NCI-H187 treated with DMSO at 0.1 percent for 48 hours (cell line): ENCODE measurements around the gene NMNAT2.
A peak's percentile ranks its signal among the peaks of the same experiment; 100 is the strongest.
"Not testable (repeated sequence)": the region's sequence is repeated elsewhere in the genome, so short reads cannot be mapped to it uniquely, and the experiment has no call there.

ENCODE experiments used
- DNase-seq: peaks from one replicate; lab custom pipeline; 2025; lab: John Stamatoyannopoulos, UW

NMNAT2 gene

GRCh38 chr1:183259924-183260323 is 158.3 kb downstream of the NMNAT2 start:
- DNase-seq = no peak

- DNase-seq = no peak
These were observed 163.1 kb downstream of the NMNAT2 start for GRCh38 chr1:183255073-183255472.

- DNase-seq = no peak
These were observed 166.2 kb downstream of the NMNAT2 start for GRCh38 chr1:183251959-183252450.

GRCh38 chr1:183251101-183251958 is 166.8 kb downstream of the NMNAT2 start:
- DNase-seq = no peak

GRCh38 chr1:183249941-183250452 is 168.2 kb downstream of the NMNAT2 start:
- DNase-seq = no peak

GRCh38 chr1:183248989-183249691 is 169.0 kb downstream of the NMNAT2 start:
- DNase-seq = no peak

GRCh38 chr1:183247931-183248330 is 170.2 kb downstream of the NMNAT2 start:
- no peak for DNase-seq

- no peak for DNase-seq
These were observed 170.7 kb downstream of the NMNAT2 start for GRCh38 chr1:183247484-183247883.

- no peak for DNase-seq
These were observed 171.1 kb downstream of the NMNAT2 start for GRCh38 chr1:183247066-183247465.

- DNase-seq = no peak
These were observed 171.7 kb downstream of the NMNAT2 start for GRCh38 chr1:183246436-183246835.

GRCh38 chr1:183245357-183245756 is 172.8 kb downstream of the NMNAT2 start:
- DNase-seq = no peak

GRCh38 chr1:183244466-183244865 is 173.7 kb downstream of the NMNAT2 start:
- DNase-seq = no peak

- DNase-seq = no peak
These were observed 174.8 kb downstream of the NMNAT2 start for GRCh38 chr1:183243161-183244050.

GRCh38 chr1:183242556-183242955 is 175.6 kb downstream of the NMNAT2 start:
- DNase-seq = no peak

- DNase-seq = no peak
These were observed 176.7 kb downstream of the NMNAT2 start for GRCh38 chr1:183241471-183241870.

GRCh38 chr1:183240853-183241252 is 177.3 kb downstream of the NMNAT2 start:
- not testable (repeated sequence) for DNase-seq

- no peak for DNase-seq
These were observed 177.7 kb downstream of the NMNAT2 start for GRCh38 chr1:183240526-183240825.

GRCh38 chr1:183239793-183240525 is 178.2 kb downstream of the NMNAT2 start:
- no peak for DNase-seq

- no peak for DNase-seq
These were observed 178.9 kb downstream of the NMNAT2 start for GRCh38 chr1:183239220-183239742.

GRCh38 chr1:183238071-183238470 is 180.1 kb downstream of the NMNAT2 start:
- DNase-seq = peak; percentile 62

GRCh38 chr1:183237046-183237445 is 181.1 kb downstream of the NMNAT2 start:
- DNase-seq = no peak
